GM23248 (cell line): ENCODE data around the gene SNTN. TPM values are rescaled to one million over a fixed set of nuclear protein-coding genes. Genes with fewer than 3 reads are reported as not detected.

Experiments used
- DNase-seq: peaks from one replicate; pipeline ENCODE4 v3.0.0-alpha.2; 2015
- H2AFZ ChIP-seq: fragments of 200-600 bp; sonication (generic); 2 replicates; pipeline ENCODE4 v1.6.1; 2016; ENCODE audit warnings: antibody characterized with exemption
- H3F3A ChIP-seq: fragments of 200-600 bp; sonication (generic); 2 replicates; pipeline ENCODE4 v1.6.1; 2016; ENCODE audit warnings: mild to moderate bottlenecking, antibody characterized with exemption, mixed run types; ENCODE audit not compliant: insufficient read depth
- H3K27ac ChIP-seq: fragments of 200-600 bp; sonication (generic); 2 replicates; pipeline ENCODE4 v1.5.1; 2016; ENCODE audit warnings: mild to moderate bottlenecking
- H3K27me3 ChIP-seq: fragments of 200-600 bp; sonication (generic); replicated peaks from 2 replicates; pipeline ENCODE4 v1.6.1; 2016; ENCODE audit warnings: mild to moderate bottlenecking; ENCODE audit not compliant: insufficient read depth
- H3K36me3 ChIP-seq: fragments of 200-600 bp; sonication (generic); 2 replicates; pipeline ENCODE4 v1.6.1; 2016; ENCODE audit warnings: low read depth, mild to moderate bottlenecking
- H3K4me1 ChIP-seq: fragments of 200-600 bp; sonication (generic); 2 replicates; pipeline ENCODE4 v1.6.1; 2016; ENCODE audit warnings: mild to moderate bottlenecking; ENCODE audit not compliant: insufficient read depth
- H3K4me2 ChIP-seq: fragments of 200-600 bp; sonication (generic); one replicate; pipeline ENCODE4 v1.6.1; 2016; ENCODE audit warnings: mild to moderate bottlenecking; ENCODE audit not compliant: unreplicated experiment
- H3K4me3 ChIP-seq: fragments of 200-600 bp; sonication (generic); 2 replicates; pipeline ENCODE4 v1.5.1; 2016; ENCODE audit warnings: mild to moderate bottlenecking
- H3K79me2 ChIP-seq: fragments of 200-600 bp; sonication (generic); 2 replicates; pipeline ENCODE4 v1.6.1; 2016; ENCODE audit warnings: mild to moderate bottlenecking; ENCODE audit not compliant: insufficient read depth
- H3K9ac ChIP-seq: fragments of 200-600 bp; sonication (generic); 2 replicates; pipeline ENCODE4 v1.6.1; 2016; ENCODE audit warnings: mild to moderate bottlenecking
- H3K9me2 ChIP-seq: fragments of 200-600 bp; sonication (generic); 2 replicates; pipeline ENCODE4 v1.6.1; 2016; ENCODE audit warnings: mixed run types, mild to moderate bottlenecking, moderate library complexity; ENCODE audit not compliant: insufficient read depth
- H3K9me3 ChIP-seq: fragments of 200-600 bp; sonication (generic); one replicate; pipeline ENCODE4 v1.6.1; 2017; ENCODE audit warnings: low read depth
- H4K20me1 ChIP-seq: fragments of 200-600 bp; sonication (generic); 2 replicates; pipeline ENCODE4 v1.6.0; 2016; ENCODE audit not compliant: insufficient read depth
- EZH2 ChIP-seq: fragments of 200-600 bp; sonication (generic); IDR thresholded peaks from 2 replicates; pipeline ENCODE4 v1.6.1; 2018; ENCODE audit warnings: antibody characterized with exemption, mild to moderate bottlenecking; ENCODE audit not compliant: insufficient read depth, poor library complexity, severe bottlenecking
- EZH2phosphoT487 ChIP-seq: fragments of 200-600 bp; sonication (generic); IDR thresholded peaks from 2 replicates; pipeline ENCODE4 v1.6.1; 2018; ENCODE audit warnings: antibody characterized with exemption, moderate library complexity, mild to moderate bottlenecking, low read depth; ENCODE audit not compliant: insufficient read depth
- WGBS, 2 experiments: methylation state at CpG; one replicate each; pipeline ENCODE4 v1.1.6; 2015 to 2017; ENCODE audit warnings: low lambda C conversion rate in 2 of 2, low coverage in 1 of 2; ENCODE audit errors: missing lambda C conversion rate in 2 of 2; 5-methylcytosine and 5-hydroxymethylcytosine counted together
- in situ Hi-C: fragments of 300-500 bp; cut with MboI; formaldehyde crosslinking; loops from 2 replicates; pipeline ENCODE4 v1.15.0; 2020
- polyA plus RNA-seq: library from polyadenylated mRNA; unstranded; fragments of >200 nt; fragmentation: Nextera tagmentation; extraction: Ambion mirVana; gene quantifications from 2 replicates; pipeline ENCODE4 v1.2.1, GENCODE V29; 2016
- total RNA-seq: library from RNA; depleted of rRNA; stranded (reverse); fragments of >200 nt; shearing (Covaris generic); gene quantifications from 2 replicates; pipeline ENCODE4 v1.2.3, GENCODE V29; 2014; rRNA removed

Gene SNTN
- not detected in 2 replicates for total RNA-seq
- polyA plus RNA-seq, result not detected in 2 replicates

DNA sequence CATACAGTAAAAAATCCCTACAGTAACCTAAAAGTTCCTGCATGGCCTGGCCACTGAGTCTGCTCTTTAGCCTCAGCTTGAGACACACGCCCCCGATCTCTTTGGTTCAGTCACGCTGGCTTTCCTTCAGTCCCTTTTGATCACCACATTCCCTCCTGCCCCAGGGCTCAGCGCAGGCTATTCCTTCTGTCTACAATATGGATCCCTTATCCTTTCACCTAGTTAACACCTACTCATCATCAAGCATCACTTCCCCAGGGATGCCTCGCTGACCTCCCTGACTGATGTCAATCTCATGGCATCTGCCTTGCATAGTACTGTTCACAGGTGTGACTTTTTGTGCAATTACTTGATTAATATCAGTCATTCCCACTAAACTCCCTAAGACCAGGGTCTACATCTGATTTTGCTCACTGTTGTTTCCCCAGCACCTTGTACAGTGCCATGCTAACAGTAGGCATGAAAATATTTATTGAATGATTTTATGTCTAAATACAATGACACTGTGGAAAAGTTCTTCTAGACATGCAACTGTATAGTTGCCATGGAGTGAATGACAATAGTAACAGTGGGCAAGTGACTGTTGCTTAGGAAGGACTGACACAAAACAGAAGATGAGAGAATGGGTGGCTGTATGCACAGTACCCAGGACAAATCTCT, at the start of gene SNTN:
TSS of gene SNTN (plus strand) at position 610 of the 660 bp plus-strand sequence. CDS start at position 623, 13 bp downstream.
- WGBS, 2 experiments, result 77 to 90% methylated on average over 5 of the region's 5 CpGs
- DNase-seq, result no peak

DNA sequence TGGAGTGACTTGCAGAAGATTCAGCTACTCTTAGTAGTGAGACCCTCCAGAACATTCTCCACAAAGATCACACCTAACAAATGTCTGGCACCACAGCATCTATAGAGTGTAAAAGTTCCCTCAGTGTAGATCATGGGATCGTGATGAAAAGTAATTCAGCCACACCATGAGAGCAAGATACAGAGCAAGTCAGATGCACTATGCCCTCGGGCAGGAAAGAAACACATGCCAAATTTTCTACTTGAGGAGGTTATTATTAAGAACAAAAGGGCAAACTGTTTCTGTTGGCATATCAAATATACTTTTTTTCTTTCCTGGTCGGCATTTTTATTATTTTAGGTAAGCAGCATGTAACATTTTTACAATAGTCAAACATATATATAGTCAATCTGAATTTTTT, 44.8 kb upstream of the SNTN start:
- in situ Hi-C loops, result no loop called here
- H4K20me1 ChIP-seq, result no peaks in the 10 kb centered on the region
- no peaks in the 10 kb centered on the region for H3K9me3 ChIP-seq
- H3K36me3 ChIP-seq, result no peaks in the 10 kb centered on the region
- H2AFZ ChIP-seq, result no peak overlapping the region
- no peak for DNase-seq
- peaks cover 3% of the 10 kb centered on the region; the same call in 1 of the 2 replicates for H3K4me1 ChIP-seq
- no peak for TF ChIP-seq EZH2phosphoT487
- no peak for TF ChIP-seq EZH2
- no peak overlapping the region for H3K4me3 ChIP-seq
- no peaks in the 10 kb centered on the region for H3K79me2 ChIP-seq
- no peak overlapping the region for H3K27ac ChIP-seq
- WGBS, 2 experiments, result 92 to 97% methylated on average over 3 of the region's 3 CpGs
- no peak overlapping the region for H3K4me2 ChIP-seq
- no peaks in the 10 kb centered on the region for H3K27me3 ChIP-seq
- H3K9ac ChIP-seq, result no peak overlapping the region
- no peaks in the 10 kb centered on the region for H3K9me2 ChIP-seq
- H3F3A ChIP-seq, result no peaks in the 10 kb centered on the region

More for the DNA sequence above, at the start of gene SNTN:
- no peak for TF ChIP-seq EZH2phosphoT487
- TF ChIP-seq EZH2, result no peak
- Histone ChIP-seq H4K20me1 (no peaks in the 10 kb centered on the region), H3K4me3 (no peak within 1 kb of the TSS), H3K27ac (no peak within 1 kb of the TSS), H3K9ac (no peak within 1 kb of the TSS), H3K36me3 (no peaks in the 10 kb centered on the region), H3K9me3 (no peaks in the 10 kb centered on the region), H3K4me2 (no peak within 1 kb of the TSS), H3K9me2 (no peaks in the 10 kb centered on the region), H3K79me2 (no peaks in the 10 kb centered on the region), H2AFZ (no peak within 1 kb of the TSS), H3K27me3 (no peaks in the 10 kb centered on the region), H3F3A (peaks cover 36% of the 10 kb centered on the region), H3K4me1 (peaks cover 37% of the 10 kb centered on the region)
- in situ Hi-C loops, result loop anchor here (25.0 kb wide), 1 partner anchor 290 kb away; no protein-coding TSS in a partner anchor

DNA sequence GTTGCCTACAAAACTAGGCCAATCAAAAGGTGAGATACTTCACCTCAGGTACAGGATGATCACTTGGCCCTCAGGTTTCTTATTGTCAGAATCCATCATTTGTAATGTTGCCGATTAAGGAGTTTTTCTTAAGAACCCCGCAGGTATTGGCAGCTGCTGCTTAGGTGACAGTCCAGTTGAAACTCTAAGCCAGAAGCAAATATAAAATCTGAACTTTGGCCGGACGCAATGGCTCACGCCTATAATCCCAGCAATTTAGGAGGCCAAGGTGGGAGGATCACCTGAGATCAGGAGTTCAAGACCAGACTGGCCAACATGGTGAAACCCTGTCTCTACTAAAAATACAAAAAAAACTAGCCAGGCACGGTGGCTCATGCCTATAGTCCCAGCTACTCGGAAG, 43.1 kb upstream of the SNTN start:
- Histone ChIP-seq H3K27ac (no peak overlapping the region), H3K79me2 (no peaks in the 10 kb centered on the region), H3K36me3 (no peaks in the 10 kb centered on the region), H3K9me2 (no peaks in the 10 kb centered on the region), H3K4me2 (no peak overlapping the region), H3F3A (no peaks in the 10 kb centered on the region), H3K4me1 (peaks cover 17% of the 10 kb centered on the region; the same call in 1 of the 2 replicates), H3K4me3 (no peak overlapping the region), H4K20me1 (no peaks in the 10 kb centered on the region), H2AFZ (no peak overlapping the region), H3K9ac (no peak overlapping the region), H3K27me3 (no peaks in the 10 kb centered on the region), H3K9me3 (no peaks in the 10 kb centered on the region)
- no peak for DNase-seq
- in situ Hi-C loops, result no loop called here
- no peak for TF ChIP-seq EZH2
- no peak for TF ChIP-seq EZH2phosphoT487
- 78 to 87% methylated on average over 7 of the region's 7 CpGs for WGBS, 2 experiments

DNA sequence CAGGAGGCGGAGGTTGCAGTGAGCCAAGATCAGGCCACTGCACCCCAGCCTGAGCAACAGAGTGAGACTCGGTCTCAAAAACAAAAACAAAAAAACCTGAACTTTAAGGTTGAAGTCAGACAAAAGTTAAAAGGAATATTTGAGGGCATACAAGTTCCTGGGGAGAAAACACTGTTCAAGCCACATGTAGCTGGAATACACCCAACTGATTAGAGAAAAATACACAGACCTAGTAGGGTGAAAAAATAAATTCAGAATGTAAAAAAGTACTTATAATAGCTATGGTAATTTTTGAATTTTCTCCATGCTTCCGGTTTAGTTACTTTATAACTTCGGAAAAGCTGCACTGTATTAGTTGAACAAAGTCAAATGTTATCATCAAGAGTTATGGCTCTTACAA, 42.6 kb upstream of the SNTN start:
- Histone ChIP-seq H3K4me3 (no peak overlapping the region), H3K4me2 (no peak overlapping the region), H3F3A (no peaks in the 10 kb centered on the region), H3K27me3 (no peaks in the 10 kb centered on the region), H2AFZ (no peak overlapping the region), H3K9ac (no peak overlapping the region), H3K27ac (no peak overlapping the region), H3K9me3 (no peaks in the 10 kb centered on the region), H3K4me1 (peaks cover 17% of the 10 kb centered on the region; the same call in 1 of the 2 replicates), H3K79me2 (no peaks in the 10 kb centered on the region), H3K9me2 (no peaks in the 10 kb centered on the region), H4K20me1 (no peaks in the 10 kb centered on the region), H3K36me3 (no peaks in the 10 kb centered on the region)
- WGBS, 2 experiments, result 84% methylated on average over 4 of the region's 4 CpGs
- TF ChIP-seq EZH2 (no peak), EZH2phosphoT487 (no peak)
- in situ Hi-C loops, result no loop called here
- no peak for DNase-seq
